HG02588 (cell line): ENCODE results near the gene CGN.

ENCODE experiments used
- ATAC-seq: cut with Tn5 transposase; IDR thresholded peaks from one replicate; pipeline ENCODE4 v1.9.1; 2021; ENCODE audit warnings: mild to moderate bottlenecking, moderate library complexity; ENCODE audit not compliant: unreplicated experiment

Gene CGN

DNA sequence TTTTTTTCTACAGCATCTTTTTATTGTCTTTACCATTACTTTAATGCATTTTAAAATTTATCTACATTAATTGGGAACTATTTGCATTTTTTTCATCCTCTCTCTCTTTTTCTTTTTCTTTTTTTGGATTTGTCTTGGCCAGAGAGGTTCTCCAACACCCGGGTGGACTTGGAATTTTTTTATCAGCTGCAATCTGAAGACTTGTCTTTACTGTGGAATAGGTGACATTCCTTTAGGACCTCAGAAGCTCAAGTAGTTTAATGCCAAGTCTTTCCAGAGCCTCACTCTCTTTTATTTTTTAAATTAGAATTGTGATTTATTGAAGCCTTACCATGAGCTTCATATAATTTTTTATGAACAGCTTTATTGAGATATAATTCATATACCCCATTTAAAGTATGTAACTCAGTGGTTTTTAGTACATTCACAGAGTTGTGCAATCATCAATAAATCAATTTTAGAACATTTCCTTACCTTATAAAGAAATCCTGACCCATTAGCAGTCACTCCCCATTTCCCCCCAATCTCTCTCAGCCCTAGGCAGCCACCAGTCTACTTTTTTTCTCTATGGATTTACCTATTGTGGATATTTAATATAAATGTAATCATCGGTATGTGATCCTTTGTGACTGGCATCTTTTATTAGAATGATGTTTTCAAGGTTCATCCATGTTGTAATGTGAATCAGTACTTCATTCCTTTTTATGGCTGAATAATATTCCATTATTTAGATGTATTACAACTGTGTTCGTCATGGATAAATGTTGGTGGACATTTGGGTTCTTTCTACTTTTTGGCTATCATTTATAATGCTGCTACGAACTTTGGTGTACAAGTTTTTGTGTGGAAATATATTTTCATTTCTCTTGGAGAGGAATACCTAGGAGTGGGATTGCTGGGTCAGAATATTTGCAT lies 35.1 kb downstream of the CGN start:
- ATAC-seq: no peak

GRCh38 chr1:151547119-151547899 lies 36.1 kb downstream of the CGN start:
- no peak for ATAC-seq

DNA sequence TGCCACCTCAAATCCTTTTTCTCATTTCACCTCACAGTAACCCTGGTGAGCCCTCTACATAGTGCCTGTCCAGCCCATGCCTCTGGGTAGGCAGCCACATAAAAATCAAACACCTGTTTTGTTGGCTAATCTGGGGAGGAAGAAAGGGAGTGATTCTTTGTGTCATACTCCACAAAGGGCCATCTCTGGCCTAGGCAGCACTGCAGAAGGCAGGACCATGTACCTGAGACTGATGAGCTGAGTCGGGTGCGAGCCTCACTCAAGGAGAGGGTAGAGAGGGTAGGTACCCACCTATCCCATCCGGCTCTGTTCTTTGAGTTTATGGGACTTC lies 36.7 kb downstream of the CGN start:
- no peak for ATAC-seq

DNA sequence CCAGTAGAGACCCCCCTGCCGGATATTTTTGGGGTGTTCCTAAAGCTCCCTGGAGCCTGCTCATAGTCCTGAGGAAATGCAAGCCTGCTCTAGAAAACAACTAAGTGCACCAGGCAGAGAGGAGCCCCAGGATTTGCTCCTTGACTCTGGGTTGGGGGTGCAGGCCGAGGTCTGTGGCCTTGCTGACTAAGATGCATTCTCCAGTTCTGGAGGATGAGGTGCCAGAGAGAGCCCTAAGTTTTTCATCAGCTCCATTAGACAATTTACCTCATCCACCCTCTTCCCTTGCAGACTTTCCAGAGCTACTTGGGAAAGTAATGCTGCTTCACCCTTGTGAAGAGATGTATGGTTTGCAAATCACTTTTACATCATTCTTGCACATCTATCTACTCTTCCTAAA lies 38.0 kb downstream of the CGN start:
- ATAC-seq: no peak

DNA sequence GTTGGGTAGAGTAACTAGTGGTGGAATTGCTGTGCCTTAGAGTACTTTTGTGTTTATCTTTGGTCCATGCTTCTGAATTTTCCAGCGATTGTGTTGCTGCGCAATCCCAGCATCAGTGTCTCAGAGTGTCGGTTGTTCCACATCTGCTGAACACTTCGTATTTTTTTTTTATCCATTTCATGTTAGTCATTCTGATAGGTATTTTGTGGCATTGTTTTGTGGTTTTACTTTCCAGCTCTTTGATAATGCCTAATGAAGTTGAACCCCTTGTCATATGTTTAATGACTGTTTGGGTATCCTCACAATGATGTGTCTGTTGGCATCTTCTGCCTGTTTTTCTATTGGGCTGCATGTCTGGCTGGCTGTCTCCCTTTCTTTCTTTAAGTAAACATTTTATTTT lies 42.5 kb downstream of the CGN start:
- ATAC-seq: no peak

GRCh38 chr1:151556052-151556451 lies 44.9 kb downstream of the CGN start:
- ATAC-seq: no peak

GRCh38 chr1:151562661-151563060 lies 51.5 kb downstream of the CGN start:
- no peak for ATAC-seq

DNA sequence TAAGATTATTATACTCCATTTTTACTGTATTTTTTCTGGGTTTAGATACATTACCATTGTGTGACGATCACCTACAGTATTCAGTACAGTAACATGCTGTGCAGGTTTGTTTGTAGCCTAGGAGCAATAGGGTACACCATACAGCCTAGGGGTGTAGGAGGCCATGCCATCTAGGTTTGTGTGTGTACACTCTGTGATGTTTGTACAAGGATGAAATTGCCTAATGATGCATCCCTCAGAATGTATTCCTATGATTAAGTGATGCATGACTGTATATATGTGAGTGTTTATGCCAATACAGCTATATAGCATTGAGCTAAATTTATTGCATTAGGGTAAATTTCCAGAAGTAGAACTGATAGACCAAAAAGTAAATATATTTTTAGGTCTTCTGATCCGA lies 52.2 kb downstream of the CGN start:
- no peak for ATAC-seq

GRCh38 chr1:151565502-151566189 lies 54.5 kb downstream of the CGN start:
- ATAC-seq: no peak

DNA sequence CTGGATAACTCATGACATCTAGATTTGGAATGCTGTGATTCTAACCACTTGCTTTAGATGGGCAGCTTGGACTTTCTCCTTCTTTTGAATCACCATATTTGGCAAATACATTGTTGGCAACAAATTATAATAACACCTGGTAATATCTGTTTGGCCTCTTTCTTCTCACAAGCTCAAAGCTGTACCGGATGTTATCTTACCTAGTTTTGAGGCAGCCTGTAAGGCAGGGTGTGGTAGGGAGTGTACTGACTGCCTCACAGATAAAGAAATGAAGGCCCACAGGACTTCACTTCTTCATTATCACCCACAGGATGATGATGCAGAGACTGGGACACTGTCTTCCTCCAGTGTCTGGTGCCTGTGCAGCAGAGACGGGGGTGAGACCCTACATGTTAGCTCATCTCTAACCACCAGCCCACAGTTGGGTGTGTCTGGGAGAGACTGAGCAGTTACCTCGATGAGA lies 57.5 kb downstream of the CGN start:
- no peak for ATAC-seq

DNA sequence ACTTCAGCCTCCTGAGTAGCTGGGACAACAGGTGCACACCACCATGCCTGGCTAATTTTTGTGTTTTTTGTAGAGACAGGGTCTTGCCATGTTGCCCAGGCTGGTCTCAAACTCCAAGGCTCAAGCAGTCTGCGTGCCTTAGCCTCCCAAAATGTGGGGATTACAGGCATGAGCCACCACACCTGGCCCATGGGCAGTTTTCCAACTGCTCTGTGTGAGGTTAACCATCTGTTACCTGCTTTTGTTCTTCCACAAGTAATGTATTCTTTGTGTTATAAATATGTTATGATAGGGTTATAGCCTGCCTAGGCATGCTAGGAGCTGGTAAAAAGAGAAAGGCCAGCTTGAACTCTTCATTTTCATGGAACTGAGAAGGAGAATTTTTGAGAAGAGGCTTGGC lies 59.6 kb downstream of the CGN start:
- ATAC-seq: no peak

DNA sequence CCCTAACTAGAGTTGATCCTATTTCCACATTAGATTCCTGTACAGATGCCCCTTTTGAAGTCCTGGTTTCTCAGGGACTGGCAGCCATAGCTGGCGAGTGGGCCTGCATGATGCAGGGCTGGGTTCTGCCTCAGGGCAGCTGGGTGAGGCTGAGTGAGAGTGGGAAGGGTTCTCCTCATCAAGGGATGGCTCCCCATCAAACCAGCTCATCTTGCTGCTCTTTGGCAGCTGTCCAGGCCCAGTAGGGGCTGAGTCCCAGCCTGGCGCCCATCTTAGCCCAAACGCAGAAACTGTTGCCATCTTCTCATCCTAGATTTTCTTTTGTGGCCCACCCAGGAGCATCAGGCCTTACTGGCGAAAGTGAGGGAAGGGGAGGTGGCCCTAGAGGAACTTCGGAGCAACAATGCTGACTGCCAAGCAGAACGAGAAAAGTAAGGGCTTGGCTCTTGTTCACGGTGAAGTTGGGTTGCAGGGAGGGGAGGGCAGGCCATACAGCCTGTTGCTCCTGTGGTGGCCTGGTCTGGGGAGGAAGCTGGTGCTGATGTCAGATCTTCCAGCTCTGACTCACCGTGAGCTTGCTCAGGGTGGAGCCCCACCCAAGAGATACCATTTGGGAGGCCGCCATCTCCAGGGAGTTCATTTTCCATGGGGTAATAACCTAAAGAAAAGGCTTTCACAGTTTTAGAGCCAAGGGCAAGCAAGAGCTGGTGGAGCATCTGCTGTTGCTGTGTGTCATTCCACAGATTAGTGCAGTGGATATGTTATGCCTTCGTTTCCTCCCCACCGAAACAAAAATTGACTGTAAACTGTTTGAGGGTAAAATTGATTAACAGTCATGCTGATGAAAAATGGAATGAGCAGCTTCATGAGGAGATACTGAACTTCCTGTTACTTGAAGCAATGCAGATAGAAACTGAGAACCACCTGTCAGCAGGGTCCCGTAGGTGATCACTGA lies 63.7 kb downstream of the CGN start:
- no peak for ATAC-seq

DNA sequence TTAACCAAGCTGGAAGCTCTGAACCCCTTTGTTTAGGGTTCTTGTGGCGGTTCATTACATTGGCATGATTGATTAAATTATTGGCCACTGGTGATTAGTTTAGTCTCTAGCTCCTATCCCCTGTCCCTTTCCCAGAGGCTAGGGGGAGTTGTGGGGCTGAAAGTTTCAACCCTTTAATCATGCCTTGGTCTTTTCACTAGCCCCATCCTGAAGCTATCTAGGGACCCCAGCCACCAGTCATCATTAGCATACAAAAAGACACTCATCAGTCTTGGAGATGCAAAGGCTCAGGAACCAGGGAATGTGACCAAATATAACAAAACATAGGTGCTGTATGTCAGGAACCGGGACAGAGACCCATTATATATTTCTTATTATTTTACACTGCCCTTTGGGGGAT lies 66.0 kb downstream of the CGN start:
- no peak for ATAC-seq

- ATAC-seq: no peak
Measured at GRCh38 chr1:151578941-151579340, 67.8 kb downstream of the CGN start.

DNA sequence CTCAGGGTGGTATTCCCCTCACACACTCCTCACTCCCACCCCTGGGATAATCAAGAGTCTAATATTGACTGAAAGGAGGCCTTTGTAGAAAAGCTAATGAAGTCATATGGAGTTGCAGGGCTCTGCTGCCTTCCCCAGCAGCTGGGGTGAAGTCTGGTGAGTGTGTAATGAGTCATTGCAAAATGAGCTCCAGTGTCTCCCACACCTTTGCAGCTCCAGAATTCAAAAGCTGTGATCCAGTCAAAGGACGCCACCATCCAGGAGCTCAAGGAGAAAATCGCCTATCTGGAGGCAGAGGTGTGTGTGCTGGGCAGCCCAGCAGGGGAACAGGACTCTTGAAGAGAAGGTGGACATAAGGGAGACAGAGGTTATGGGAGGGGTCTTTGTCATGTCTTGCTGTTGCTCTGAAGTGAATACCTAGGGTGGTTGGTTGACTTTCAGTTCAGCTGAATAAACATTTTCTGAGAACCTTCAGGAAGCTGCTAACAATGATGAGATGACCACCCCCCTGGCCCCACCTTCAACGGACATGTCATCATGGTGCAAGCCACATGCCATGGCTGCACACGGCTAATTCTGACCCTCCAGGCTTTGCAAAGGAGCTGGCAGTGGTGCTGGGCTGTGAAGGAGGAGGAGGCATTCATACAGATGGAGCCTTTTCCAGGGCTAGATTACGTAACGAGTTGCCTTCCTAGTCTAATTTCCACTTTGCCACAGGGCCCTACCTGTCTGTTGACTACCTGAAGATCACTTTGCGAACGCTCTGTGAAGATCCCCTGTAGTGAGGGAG lies 68.4 kb downstream of the CGN start:
- ATAC-seq: no peak

DNA sequence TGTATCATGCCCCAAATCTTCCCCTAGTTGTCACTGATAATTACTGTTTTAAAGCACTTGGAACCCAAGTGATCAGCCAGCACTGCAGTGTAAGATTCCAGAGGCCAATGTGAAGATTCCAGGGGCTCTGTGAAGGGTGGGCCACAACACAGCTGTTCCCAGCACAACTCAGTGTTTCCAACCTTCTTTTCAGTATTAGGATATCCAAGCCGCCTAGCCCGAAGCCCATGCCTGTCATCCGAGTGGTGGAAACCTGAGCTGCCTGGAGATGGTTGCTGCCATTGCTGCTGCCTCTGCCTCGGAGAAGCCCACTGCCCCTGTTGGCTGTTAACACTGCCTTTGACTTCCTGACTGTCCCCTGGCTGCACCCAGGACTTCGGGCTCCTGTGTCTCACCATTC lies 70.3 kb downstream of the CGN start:
- ATAC-seq: no peak

- no peak for ATAC-seq
Measured at GRCh38 chr1:151581921-151582320, 70.7 kb downstream of the CGN start.

DNA sequence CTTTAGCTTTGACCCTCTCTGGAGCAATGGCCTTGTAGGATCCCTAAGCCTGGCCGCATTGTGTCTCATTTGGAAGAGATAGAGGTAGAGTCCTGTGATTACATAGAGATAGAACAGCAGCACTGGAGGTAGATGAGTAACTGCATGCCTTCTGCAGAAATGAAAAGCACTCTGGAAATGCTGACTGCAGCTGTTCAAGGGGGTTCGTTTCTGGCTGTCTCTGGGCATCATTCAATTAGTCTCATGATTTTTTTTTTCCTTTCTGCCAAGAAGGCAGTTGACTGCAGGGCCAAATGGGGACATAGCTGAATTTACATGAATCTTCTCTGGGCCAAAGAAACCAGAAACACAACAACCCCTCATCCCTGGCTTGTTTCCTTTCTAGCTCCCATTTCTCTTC lies 72.6 kb downstream of the CGN start:
- ATAC-seq: no peak

- ATAC-seq: no peak
Measured at GRCh38 chr1:151584278-151584677, 73.1 kb downstream of the CGN start.

- ATAC-seq: no peak
Measured at GRCh38 chr1:151584780-151585179, 73.6 kb downstream of the CGN start.
